ENCODE measurements around the gene BMP7.

GRCh38 chr20:57178582-57179111 is 87.8 kb downstream of the BMP7 start:
- TF ChIP-seq RBAK (tag by site-specific recombination; IDR thresholded peaks at IDR 0.05) (no peak), ZBTB21 (tag by site-specific recombination; IDR thresholded peaks at IDR 0.05) (no peak), YY1 (tag by site-specific recombination; IDR thresholded peaks at IDR 0.05) (no peak), ZNF184 (tag by site-specific recombination; IDR thresholded peaks at IDR 0.05) (no peak), ZNF830 (tag by site-specific recombination; IDR thresholded peaks at IDR 0.05; ENCODE audit: low read depth) (no peak), ZNF561 (tag by site-specific recombination; IDR thresholded peaks at IDR 0.05; ENCODE audit: borderline replicate concordance) (no peak)
- TF ChIP-seq, protein P1, sequence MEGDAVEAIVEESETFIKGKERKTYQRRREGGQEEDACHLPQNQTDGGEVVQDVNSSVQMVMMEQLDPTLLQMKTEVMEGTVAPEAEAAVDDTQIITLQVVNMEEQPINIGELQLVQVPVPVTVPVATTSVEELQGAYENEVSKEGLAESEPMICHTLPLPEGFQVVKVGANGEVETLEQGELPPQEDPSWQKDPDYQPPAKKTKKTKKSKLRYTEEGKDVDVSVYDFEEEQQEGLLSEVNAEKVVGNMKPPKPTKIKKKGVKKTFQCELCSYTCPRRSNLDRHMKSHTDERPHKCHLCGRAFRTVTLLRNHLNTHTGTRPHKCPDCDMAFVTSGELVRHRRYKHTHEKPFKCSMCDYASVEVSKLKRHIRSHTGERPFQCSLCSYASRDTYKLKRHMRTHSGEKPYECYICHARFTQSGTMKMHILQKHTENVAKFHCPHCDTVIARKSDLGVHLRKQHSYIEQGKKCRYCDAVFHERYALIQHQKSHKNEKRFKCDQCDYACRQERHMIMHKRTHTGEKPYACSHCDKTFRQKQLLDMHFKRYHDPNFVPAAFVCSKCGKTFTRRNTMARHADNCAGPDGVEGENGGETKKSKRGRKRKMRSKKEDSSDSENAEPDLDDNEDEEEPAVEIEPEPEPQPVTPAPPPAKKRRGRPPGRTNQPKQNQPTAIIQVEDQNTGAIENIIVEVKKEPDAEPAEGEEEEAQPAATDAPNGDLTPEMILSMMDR (tag by site-specific recombination; IDR thresholded peaks at IDR 0.05), result no peak
